EH (cell line): ENCODE results near the gene TGFB1.

Experiments used
- DNase-seq: peaks from one replicate; pipeline ENCODE4 v3.0.0-alpha.2; 2015; ENCODE audit warnings: low read depth

The TGFB1 gene

GRCh38 chr19:41321204-41321599, 32.5 kb downstream of the TGFB1 start:
- no peak for DNase-seq

DNA sequence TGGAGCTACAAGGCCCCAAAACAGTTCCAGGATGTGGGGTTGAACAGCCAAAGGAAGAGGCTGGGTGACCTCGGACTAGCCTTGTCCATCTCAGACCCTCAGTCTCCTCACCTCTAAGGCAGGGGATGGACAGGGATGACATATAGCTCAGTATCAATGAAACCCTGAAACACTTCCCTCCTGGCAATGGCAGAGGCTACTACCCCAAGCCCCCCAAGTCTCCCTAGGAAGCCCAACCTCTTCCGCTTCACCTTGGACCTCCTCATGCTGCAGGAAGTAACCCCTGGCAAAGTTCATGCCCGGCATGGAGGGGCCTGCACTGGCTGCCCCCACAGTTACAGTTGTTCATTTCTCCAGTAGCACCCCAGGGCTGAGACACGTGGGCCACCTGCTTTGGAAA, 33.2 kb downstream of the TGFB1 start:
- DNase-seq = no peak

GRCh38 chr19:41320185-41320518, 33.6 kb downstream of the TGFB1 start:
- no peak for DNase-seq

- peak; percentile 16 for DNase-seq
Observed at GRCh38 chr19:41319500-41320184, 34.1 kb downstream of the TGFB1 start.

GRCh38 chr19:41318696-41319499, 34.8 kb downstream of the TGFB1 start:
- DNase-seq = no peak

- no peak for DNase-seq
Observed at GRCh38 chr19:41316306-41316920, 37.3 kb downstream of the TGFB1 start.

GRCh38 chr19:41311613-41312012, 42.1 kb downstream of the TGFB1 start:
- peak; percentile 19 for DNase-seq

DNA sequence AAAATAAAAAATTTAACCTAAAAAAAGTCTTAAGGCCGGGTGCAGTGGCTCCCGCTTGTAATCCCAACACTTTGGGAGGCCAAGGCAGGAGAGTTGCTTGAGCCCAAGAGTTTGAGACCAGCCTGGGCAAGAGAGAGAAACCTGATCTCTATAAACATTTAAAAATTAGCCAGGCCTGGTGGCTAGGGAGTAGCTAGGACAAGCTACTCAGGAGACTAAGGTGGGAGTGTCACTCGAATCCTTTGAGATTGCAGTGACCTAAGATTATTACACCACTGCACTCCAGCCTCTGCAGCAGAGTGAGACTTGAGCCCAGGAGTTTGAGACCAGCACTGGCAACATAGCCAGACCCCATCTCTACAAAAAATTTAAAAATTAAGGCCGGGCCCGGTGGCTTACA, 42.6 kb downstream of the TGFB1 start:
- DNase-seq = peak; percentile 29

GRCh38 chr19:41310033-41310831, 43.5 kb downstream of the TGFB1 start, which contains the start of gene CCDC97:
CCDC97 (plus strand) TSS chr19:41310172; CDS start chr19:41310311, 139 bp downstream.
- peak; percentile 85 for DNase-seq

DNA sequence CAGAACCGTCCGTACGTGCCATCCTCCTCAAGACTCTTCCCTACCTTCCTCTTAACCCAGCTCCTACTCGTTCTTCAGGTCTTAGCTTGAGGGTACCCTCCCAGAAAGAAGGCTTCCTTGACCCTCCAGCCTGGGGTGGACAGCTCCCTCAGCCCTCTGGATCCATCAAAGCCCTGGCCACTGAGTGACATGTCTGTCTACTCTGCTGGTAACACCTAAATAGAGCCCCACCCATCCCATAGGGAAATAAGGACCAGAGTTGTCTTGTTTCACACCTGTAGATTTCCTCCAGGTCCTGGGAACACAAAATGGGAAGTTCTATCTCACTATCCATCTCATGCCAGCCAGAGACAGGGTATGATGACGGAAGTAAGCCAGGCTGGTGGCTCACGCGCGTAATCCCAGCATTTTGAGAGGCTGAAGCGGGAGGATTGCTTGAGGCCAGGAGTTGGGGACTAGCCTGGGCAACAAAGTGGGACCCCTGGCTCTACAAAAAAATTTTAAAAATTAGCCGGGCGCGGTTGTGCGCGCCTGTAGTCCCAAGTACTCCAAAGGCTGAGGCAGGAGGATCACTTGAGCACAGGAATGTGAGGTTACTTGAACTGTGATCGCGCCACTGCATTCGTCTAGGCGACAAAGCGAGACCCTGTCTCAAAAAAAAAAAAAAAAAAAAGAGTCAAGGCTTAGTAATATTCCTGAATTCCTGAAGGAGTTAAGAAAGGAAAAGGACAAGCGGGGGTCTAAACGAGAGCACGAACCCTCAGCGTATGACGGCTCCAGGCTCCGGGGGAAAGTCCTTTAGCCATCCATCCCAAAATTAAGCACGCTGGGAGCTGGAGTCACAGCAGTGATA, 44.3 kb downstream of the TGFB1 start:
- peak; percentile 20 for DNase-seq

GRCh38 chr19:41308450-41309179, 45.1 kb downstream of the TGFB1 start:
- DNase-seq = peak; percentile 91

- no peak for DNase-seq
Observed at GRCh38 chr19:41307954-41308449, 45.7 kb downstream of the TGFB1 start.

DNA sequence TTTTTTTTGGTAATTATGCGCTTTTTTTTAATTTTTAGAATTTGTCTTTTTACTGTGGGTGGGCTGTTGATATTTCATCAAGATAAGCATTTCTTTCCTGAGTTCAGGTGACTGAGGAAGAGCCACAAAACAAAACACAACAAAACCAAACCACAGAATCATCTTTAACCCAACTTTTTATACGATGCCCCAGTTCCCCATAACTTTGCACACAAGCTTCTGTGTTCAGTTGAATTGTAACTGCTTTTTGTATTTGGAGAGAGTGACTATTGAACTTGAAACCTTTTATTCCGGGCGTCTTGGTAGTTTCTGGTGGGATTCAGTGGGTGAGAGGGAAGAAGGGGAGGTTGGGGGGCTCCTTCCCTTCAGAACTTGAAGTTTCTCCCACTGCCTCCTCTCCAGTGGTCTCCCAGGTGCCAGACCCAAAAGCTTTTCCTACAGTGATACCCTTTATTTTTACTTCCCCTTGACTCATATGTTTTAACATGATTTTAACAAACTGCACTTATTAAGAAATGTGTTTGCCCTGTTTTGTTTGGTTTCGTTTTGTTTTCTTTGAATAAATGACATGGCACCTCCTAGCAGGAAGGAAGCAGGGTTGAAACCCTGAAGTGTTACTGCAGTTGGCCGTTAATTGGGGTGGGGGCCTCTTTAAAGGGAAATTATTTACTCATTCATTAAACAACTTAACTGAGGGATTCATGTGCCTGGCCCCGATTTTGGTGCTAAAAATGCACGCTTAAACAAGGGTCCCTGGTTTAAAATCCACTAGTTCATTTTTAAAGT, 46.4 kb downstream of the TGFB1 start:
- no peak for DNase-seq

GRCh38 chr19:41305927-41306793, 47.6 kb downstream of the TGFB1 start:
- DNase-seq = no peak

- no peak for DNase-seq
Observed at GRCh38 chr19:41304706-41305483, 48.8 kb downstream of the TGFB1 start.

DNA sequence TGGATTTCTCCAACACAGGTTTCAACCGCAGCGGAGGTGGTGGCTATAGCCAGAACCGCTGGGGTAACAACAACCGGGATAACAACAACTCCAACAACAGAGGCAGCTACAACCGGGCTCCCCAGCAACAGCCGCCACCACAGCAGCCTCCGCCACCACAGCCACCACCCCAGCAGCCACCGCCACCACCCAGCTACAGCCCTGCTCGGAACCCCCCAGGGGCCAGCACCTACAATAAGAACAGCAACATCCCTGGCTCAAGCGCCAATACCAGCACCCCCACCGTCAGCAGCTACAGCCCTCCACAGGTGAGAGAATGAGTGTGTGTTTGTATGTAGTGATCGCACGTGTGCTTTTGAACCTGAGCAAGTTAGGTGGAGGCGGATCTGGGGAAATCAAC, 49.8 kb downstream of the TGFB1 start:
- DNase-seq = no peak

- no peak for DNase-seq
Observed at GRCh38 chr19:41302624-41303351, 50.9 kb downstream of the TGFB1 start.
